HepG2 (cell line): Measurements from ENCODE around the gene GCHFR. TPM values are rescaled to one million over a fixed set of nuclear protein-coding genes. Genes with fewer than 3 reads are reported as not detected.

Source experiments
- DNMT3B ChIP-seq: conservative IDR thresholded peaks from 2 replicates; pipeline ENCODE4 v1.6.1; 2016; ENCODE audit warnings: missing biosample characterization, control low read depth
- ERF ChIP-seq: IDR thresholded peaks from 2 replicates; pipeline ENCODE4 v1.6.1; 2018; ENCODE audit warnings: missing biosample characterization, missing genetic modification reagents
- GABPB1 ChIP-seq: IDR thresholded peaks from 2 replicates; pipeline ENCODE4 v1.6.1; 2016; ENCODE audit warnings: mild to moderate bottlenecking, missing genetic modification reagents, moderate library complexity, missing compliant biosample characterization
- HDAC1 ChIP-seq: sonication (generic); formaldehyde crosslinking; IDR thresholded peaks from 2 replicates; pipeline ENCODE4 v1.5.1; 2020; ENCODE audit warnings: mild to moderate bottlenecking, missing genetic modification reagents
- LBX2 ChIP-seq: sonication (generic); formaldehyde crosslinking; IDR thresholded peaks from 2 replicates; pipeline ENCODE4 v1.5.0; 2020; ENCODE audit warnings: missing genetic modification reagents, mild to moderate bottlenecking, borderline replicate concordance
- LCORL ChIP-seq, 2 experiments: fragments of 450-650 bp in 1 of 2; sonication (generic) in 1 of 2; formaldehyde crosslinking in 1 of 2; IDR thresholded peaks; 2 replicates each; pipeline versions ENCODE4 v1.5.0 to v1.6.1; 2017 to 2020; ENCODE audit warnings: antibody characterized with exemption in 1 of 2, missing genetic modification reagents in 1 of 2
- PCBP1 ChIP-seq: fragments of 200-400 bp; formaldehyde crosslinking; IDR thresholded peaks from 2 replicates; pipeline ENCODE4 v1.6.1; 2017; ENCODE audit warnings: mild to moderate bottlenecking, low read depth, low read length, borderline replicate concordance
- REXO4 ChIP-seq: sonication (generic); formaldehyde crosslinking; IDR thresholded peaks from 2 replicates; pipeline ENCODE4 v1.8.0; 2022; ENCODE audit warnings: missing genetic modification reagents, mild to moderate bottlenecking, borderline replicate concordance
- SIX1 ChIP-seq: sonication (generic); formaldehyde crosslinking; IDR thresholded peaks from 2 replicates; pipeline ENCODE4 v1.4.0; 2020; ENCODE audit warnings: missing genetic modification reagents, borderline replicate concordance
- SMARCC2 ChIP-seq: fragments of 450-650 bp; IDR thresholded peaks from 2 replicates; pipeline ENCODE4 v1.6.1; 2017; ENCODE audit warnings: antibody characterized with exemption, mild to moderate bottlenecking
- SMARCE1 ChIP-seq: fragments of 450-650 bp; IDR thresholded peaks from 2 replicates; pipeline ENCODE4 v1.6.1; 2017; ENCODE audit warnings: borderline replicate concordance
- SP140L ChIP-seq: sonication (generic); formaldehyde crosslinking; IDR thresholded peaks from 2 replicates; pipeline ENCODE4 v1.4.0; 2020; ENCODE audit warnings: missing genetic modification reagents, borderline replicate concordance
- TIGD3 ChIP-seq: sonication (generic); formaldehyde crosslinking; IDR thresholded peaks from 2 replicates; pipeline ENCODE4 v1.5.1; 2020; ENCODE audit warnings: mild to moderate bottlenecking, missing genetic modification reagents, borderline replicate concordance
- ZBTB3 ChIP-seq: sonication (generic); formaldehyde crosslinking; IDR thresholded peaks from 2 replicates; pipeline ENCODE4 v1.4.0; 2020; ENCODE audit warnings: low read depth, mild to moderate bottlenecking, moderate library complexity, missing genetic modification reagents, borderline replicate concordance
- ZFP90 ChIP-seq: sonication (generic); formaldehyde crosslinking; IDR thresholded peaks from 2 replicates; pipeline ENCODE4 v1.8.0; 2022; ENCODE audit warnings: missing genetic modification reagents, mild to moderate bottlenecking, inconsistent platforms, borderline replicate concordance
- ZNF180 ChIP-seq: sonication (generic); formaldehyde crosslinking; IDR thresholded peaks from 2 replicates; pipeline ENCODE4 v1.4.0; 2020; ENCODE audit warnings: low read depth, missing genetic modification reagents, borderline replicate concordance
- ZNF235 ChIP-seq: sonication (generic); formaldehyde crosslinking; IDR thresholded peaks from 2 replicates; pipeline ENCODE4 v1.8.1; 2023; ENCODE audit warnings: mild to moderate bottlenecking, missing genetic modification reagents, borderline replicate concordance
- ZNF260 ChIP-seq: sonication (generic); formaldehyde crosslinking; IDR thresholded peaks from 2 replicates; pipeline ENCODE4 v1.4.0; 2020; ENCODE audit warnings: missing genetic modification reagents, low read depth, mild to moderate bottlenecking, borderline replicate concordance
- ZNF446 ChIP-seq: sonication (generic); formaldehyde crosslinking; IDR thresholded peaks from 2 replicates; pipeline ENCODE4 v1.5.0; 2020; ENCODE audit warnings: mild to moderate bottlenecking, missing genetic modification reagents
- ZNF510 ChIP-seq: sonication (generic); formaldehyde crosslinking; IDR thresholded peaks from 2 replicates; pipeline ENCODE4 v1.4.0; 2020; ENCODE audit warnings: low read depth, mild to moderate bottlenecking, missing genetic modification reagents
- ZNF687 ChIP-seq: sonication (generic); formaldehyde crosslinking; IDR thresholded peaks from 2 replicates; pipeline ENCODE4 v1.5.1; 2020; ENCODE audit warnings: mild to moderate bottlenecking, missing genetic modification reagents, moderate library complexity
- ZNF737 ChIP-seq: sonication (generic); formaldehyde crosslinking; IDR thresholded peaks from 2 replicates; pipeline ENCODE4 v1.5.0; 2020; ENCODE audit warnings: missing genetic modification reagents, mild to moderate bottlenecking, borderline replicate concordance
- polyA plus RNA-seq, 8 experiments: library from polyadenylated mRNA; depleted of rRNA in 3 of 8; stranded (reverse) in 7 of 8; unstranded in 1 of 8; fragments of >200 nt; fragmentation: Illumina TruSeq in 4 of 8; extraction: Trizol in 4 of 8; gene quantifications; 2 replicates each; pipeline versions ENCODE4 v1.2.1 to v1.2.3, GENCODE V29; 2011 to 2016; ENCODE audit warnings: low read depth in 4 of 8, missing spikeins in 1 of 8, mixed read lengths in 1 of 8; ENCODE audit not compliant: insufficient read depth in 1 of 8
- total RNA-seq, 5 experiments: library from RNA; depleted of rRNA; stranded (reverse); fragments of >200 nt; fragmentation: Illumina TruSeq; extraction: Trizol; gene quantifications; 2 replicates each; pipeline ENCODE4 v1.2.3, GENCODE V29; 2016; ENCODE audit warnings: low read depth in 1 of 5

GCHFR gene
- total and polyA plus RNA-seq, 2 of the 13 experiments (the other 11 are each of a cell fraction or from before 2014, with no cell fraction given), result 51.5 to 92.4 TPM

GRCh38 chr15:40807028-40807887 lies 43.4 kb downstream of the GCHFR start, which contains the start of the genes DNAJC17 and ZFYVE19 (continued):
- TF ChIP-seq TIGD3, result no peak
- peak; percentile 95 for TF ChIP-seq PCBP1
- no peak for TF ChIP-seq ZNF260 (CRISPR knock-in tag)
- peak; percentile 92 for TF ChIP-seq GABPB1
- TF ChIP-seq SMARCE1, result no peak
- TF ChIP-seq ZNF446 (CRISPR knock-in tag), result no peak
- TF ChIP-seq ZNF737 (CRISPR knock-in tag), result no peak
- TF ChIP-seq REXO4, result no peak
- no peak; the same call in 1 of the 2 replicates for TF ChIP-seq ZBTB3 (CRISPR knock-in tag)
- peak; percentile 58; the same call in 1 of the 2 replicates for TF ChIP-seq LBX2 (CRISPR knock-in tag)
- TF ChIP-seq ZNF235, result peak; percentile 81; the same call in 1 of the 2 replicates
- TF ChIP-seq ZNF180 (CRISPR knock-in tag), result no peak
- TF ChIP-seq HDAC1 (CRISPR knock-in tag), result peak; percentile 75
- peak; percentile 48; the same call in 1 of the 2 replicates for TF ChIP-seq ZFP90
- peak; percentile 92 for TF ChIP-seq ZNF687 (CRISPR knock-in tag)
- TF ChIP-seq SIX1, result 0 out of 2 replicates have a peak, but pooled peaks have one; percentile 34
- TF ChIP-seq ERF (CRISPR knock-in tag), result peak; percentile 75; the same call in 1 of the 2 replicates
- TF ChIP-seq ZNF510 (CRISPR knock-in tag), result no peak
- TF ChIP-seq DNMT3B, result no peak
- TF ChIP-seq LCORL (IDR thresholded peaks at IDR 0.05), result no peak
- peak; percentile 88 for TF ChIP-seq LCORL (CRISPR knock-in tag; IDR thresholded peaks at IDR 0.05)
- TF ChIP-seq SP140L (CRISPR knock-in tag), result 0 out of 2 replicates have a peak, but pooled peaks have one; percentile 8
- no peak for TF ChIP-seq SMARCC2
